Adrenal gland (tissue), 19 donors: ENCODE data around the gene SMARCD2. TPM values are rescaled to one million over a fixed set of nuclear protein-coding genes. Genes with fewer than 3 reads are reported as not detected.
"Not testable (repeated sequence)": the region's sequence is repeated elsewhere in the genome, so short reads cannot be mapped to it uniquely, and the experiment has no call there.

ENCODE experiments used
- DNase-seq, 7 donors: peaks; one replicate each; pipeline ENCODE4 v3.0.0-alpha.2; 2019 to 2020
- H3K27ac ChIP-seq, 5 donors: fragments of 200-600 bp; sonication (generic) in 4 of 5; 1 replicate in 3 of 5; 2 replicates in 2 of 5; pipeline versions ENCODE4 v1.5.1 to v1.8.0; 2016 to 2020; ENCODE audit warnings: mild to moderate bottlenecking in 1 of 5
- H3K27me3 ChIP-seq: fragments of 200-600 bp; 2 replicates; pipeline ENCODE4 v1.8.0; 2021
- H3K36me3 ChIP-seq, 2 donors: fragments of 200-600 bp; replicated peaks in 1 of 2; 1 replicate in 1 of 2; 2 replicates in 1 of 2; pipeline versions ENCODE4 v1.5.1 to v1.8.0; 2018 to 2022
- H3K4me1 ChIP-seq, 2 donors: fragments of 200-600 bp; replicated peaks in 1 of 2; 1 replicate in 1 of 2; 2 replicates in 1 of 2; pipeline versions ENCODE4 v1.5.1 to v1.8.0; 2018 to 2021
- H3K4me3 ChIP-seq, 4 donors: fragments of 200-600 bp; sonication (generic) in 3 of 4; one replicate each; pipeline ENCODE4 v1.5.1; 2016 to 2018
- H3K9me3 ChIP-seq, 3 donors: fragments of 200-600 bp; sonication (generic) in 1 of 3; replicated peaks in 1 of 3; 1 replicate in 2 of 3; 2 replicates in 1 of 3; pipeline versions ENCODE4 v1.5.1 to v1.8.0; 2016 to 2021
- CTCF ChIP-seq, 6 experiments: fragments of 450-650 bp in 4 of 6; fragments of 200-600 bp in 2 of 6; sonication (generic) in 1 of 6; IDR thresholded peaks; 1 replicate in 5 of 6; 2 replicates in 1 of 6; pipeline versions ENCODE4 v1.5.1 to v1.8.0; 2016 to 2021; ENCODE audit warnings: antibody characterized with exemption in 6 of 6, mild to moderate bottlenecking in 2 of 6, moderate library complexity in 1 of 6
- POLR2A ChIP-seq, 2 donors: fragments of 450-650 bp; IDR thresholded peaks; one replicate each; pipeline ENCODE4 v1.6.1; 2017; ENCODE audit warnings: antibody characterized with exemption in 2 of 2, mild to moderate bottlenecking in 2 of 2, moderate library complexity in 1 of 2
- WGBS, 4 donors: extraction: QIAGEN DNeasy Blood & Tissue Kit in 2 of 4; methylation state at CpG; one replicate each; pipeline versions ENCODE4 v1.1.5 to v1.1.7; 2013 to 2017; 5-methylcytosine and 5-hydroxymethylcytosine counted together
- intact Hi-C, 2 donors: fragments of 100-400 bp; cut with DNase I; formaldehyde crosslinking; loops; one replicate each; pipeline versions ENCODE4 v1.14.1 to v1.15.0; 2022 to 2023
- long read RNA-seq, 10 donors: library from polyadenylated mRNA in 3 of 10; unstranded in 2 of 10; stranded (forward) in 1 of 10; transcript quantifications; one replicate each; pipeline ENCODE4 v2.0.0 and lab custom pipeline, GENCODE V29; 2021 to 2026
- polyA plus RNA-seq, 3 donors: library from polyadenylated mRNA; stranded (reverse); fragments of 200-250 nt in 2 of 3; fragments of 350-450 nt in 1 of 3; fragmentation: Illumina TruSeq in 1 of 3; extraction: RNeasy Lipid Tissue Mini Kit (QIAGEN cat#74804) in 1 of 3; gene quantifications; one replicate each; pipeline ENCODE4 v1.2.3, GENCODE V29; 2013 to 2014
- total RNA-seq, 9 donors: library from RNA; depleted of rRNA in 4 of 9; stranded (reverse); fragments of >200 nt in 4 of 9; fragments of 120-200 nt in 1 of 9; fragmentation: NEBNext Ultra II Directional in 1 of 9; extraction: Animal tissue kit (Norgen Biotek cat#: 25700) in 1 of 9; gene quantifications; one replicate each; pipeline versions ENCODE4 v1.1.0 to v1.2.4, GENCODE V29; 2013 to 2023
- donor health status: healthy with polysubstance abuse.
- donor health status: Bipolar disorder and iron deficiency.
- donor health status: DM: yes; HTN: yes; CAD: no.
- donor health status: DM: no; HTN: no; CAD: no.
- donor health status: DM: no; HTN: no; CAD: no.
- donor health status: DM: yes; HTN: yes; CAD: no.

The SMARCD2 gene
- total RNA-seq (100 to 1,000 TPM in 4 of 9 donors, 10 to 100 TPM in 5; 41.9 to 185 (median 85.0) TPM), polyA plus RNA-seq (10 to 100 TPM; 43.1 to 53.7 (median 52.7) TPM)
- long read RNA-seq, donor 1, partial matches to known transcripts: 0 of 2 reads
- long read RNA-seq, donor 1, other reads (novel, unspliced or antisense): 0 of 2 reads
- long read RNA-seq, donor 2, partial matches to known transcripts: 0 of 1 reads
- long read RNA-seq, donor 2, other reads (novel, unspliced or antisense): 0 of 1 reads
- long read RNA-seq, donor 3, partial matches to known transcripts: 0 of 1 reads
- long read RNA-seq, donor 3, other reads (novel, unspliced or antisense): 0 of 1 reads
- long read RNA-seq, donor 4, partial matches to known transcripts: 7 of 8 reads
- long read RNA-seq, donor 4, other reads (novel, unspliced or antisense): 0 of 8 reads
- long read RNA-seq, donor 5, transcript SMARCD2-203 (13 exons, 2,716 nt): major isoform, 177 of 196 reads
- long read RNA-seq, donor 5, partial matches to known transcripts: 7 of 196 reads
- long read RNA-seq, donor 5, other reads (novel, unspliced or antisense): 11 of 196 reads
- long read RNA-seq, donor 6, partial matches to known transcripts: 8 of 13 reads
- long read RNA-seq, donor 6, other reads (novel, unspliced or antisense): 2 of 13 reads
- long read RNA-seq, donor 7, partial matches to known transcripts: 0 of 3 reads
- long read RNA-seq, donor 7, other reads (novel, unspliced or antisense): 0 of 3 reads
- long read RNA-seq, donor 8, transcript SMARCD2-203 (13 exons, 2,716 nt): major isoform, 8 of 9 reads
- long read RNA-seq, donor 8, partial matches to known transcripts: 0 of 9 reads
- long read RNA-seq, donor 8, other reads (novel, unspliced or antisense): 0 of 9 reads
- long read RNA-seq, donor 9, partial matches to known transcripts: 0 of 3 reads
- long read RNA-seq, donor 9, other reads (novel, unspliced or antisense): 0 of 3 reads
- long read RNA-seq, donor 10, partial matches to known transcripts: 19 of 22 reads
- long read RNA-seq, donor 10, other reads (novel, unspliced or antisense): 0 of 22 reads

GRCh38 chr17:63842540-63843386, at the start of gene SMARCD2:
SMARCD2 (minus strand) TSS chr17:63842685; CDS start chr17:63842674, 11 bp downstream.
- Histone ChIP-seq H3K27me3 (no peaks in the 10 kb centered on the region), H3K4me1 (peaks cover 46 to 48% of the 10 kb centered on the region in 2 donors), H3K9me3 (no peaks in the 10 kb centered on the region), H3K4me3 (peak within 1 kb of the TSS; percentile 40 to 79 (median 51)), H3K36me3 (no peaks in the 10 kb centered on the region), H3K27ac (peak within 1 kb of the TSS; percentile 70 to 92 (median 90))
- WGBS, 4 donors: 0% methylated on average over 5 to 92 of the region's 92 CpGs
- peak; percentile 98 to 99 (median 99) for DNase-seq
- peak; percentile 74 to 100 for TF ChIP-seq POLR2A (IDR thresholded peaks at IDR 0.05)
- peak in 1 of 6 experiments; percentile 73 for TF ChIP-seq CTCF (IDR thresholded peaks at IDR 0.05)
- intact Hi-C loops: no loop called here

GRCh38 chr17:63889026-63889848, 46.8 kb upstream of the SMARCD2 start:
- intact Hi-C loops, H3K27ac ChIP-seq, H3K27me3 ChIP-seq, H3K4me1 ChIP-seq, H3K4me3 ChIP-seq, H3K9me3 ChIP-seq, H3K36me3 ChIP-seq: not testable (repeated sequence)
- TF ChIP-seq CTCF (IDR thresholded peaks at IDR 0.05): peak; percentile 20 to 42 (median 34)
- DNase-seq: peak in 5 of 7 donors; percentile 24 to 47 (median 41)
- WGBS, 4 donors: 23 to 34% (median 29%) methylated on average over 13 of the region's 13 CpGs

- 90 to 91% (median 91%) methylated on average over 8 to 11 of the region's 11 CpGs for WGBS, 4 donors
- H3K9me3 ChIP-seq, intact Hi-C loops, H3K27ac ChIP-seq, H3K36me3 ChIP-seq, H3K4me3 ChIP-seq, H3K27me3 ChIP-seq, H3K4me1 ChIP-seq: not testable (repeated sequence)
- DNase-seq: peak in 1 of 7 donors; percentile 35
These were observed 42.6 kb upstream of the SMARCD2 start for GRCh38 chr17:63885119-63885518.

- H3K4me1 ChIP-seq, intact Hi-C loops, H3K27ac ChIP-seq, H3K36me3 ChIP-seq, H3K9me3 ChIP-seq, H3K27me3 ChIP-seq, DNase-seq, H3K4me3 ChIP-seq: not testable (repeated sequence)
- 63 to 79% (median 74%) methylated on average over 9 of the region's 9 CpGs for WGBS, 4 donors
These were observed 40.2 kb upstream of the SMARCD2 start for GRCh38 chr17:63882626-63883126.
